COR-L47 (cell line): ENCODE measurements around the gene MUC5AC.
"Not testable (repeated sequence)": the region's sequence is repeated elsewhere in the genome, so short reads cannot be mapped to it uniquely, and the experiment has no call there.

Experiments
- DNase-seq: peaks from one replicate; lab custom pipeline; 2025; lab: John Stamatoyannopoulos, UW

Gene MUC5AC, protein sequence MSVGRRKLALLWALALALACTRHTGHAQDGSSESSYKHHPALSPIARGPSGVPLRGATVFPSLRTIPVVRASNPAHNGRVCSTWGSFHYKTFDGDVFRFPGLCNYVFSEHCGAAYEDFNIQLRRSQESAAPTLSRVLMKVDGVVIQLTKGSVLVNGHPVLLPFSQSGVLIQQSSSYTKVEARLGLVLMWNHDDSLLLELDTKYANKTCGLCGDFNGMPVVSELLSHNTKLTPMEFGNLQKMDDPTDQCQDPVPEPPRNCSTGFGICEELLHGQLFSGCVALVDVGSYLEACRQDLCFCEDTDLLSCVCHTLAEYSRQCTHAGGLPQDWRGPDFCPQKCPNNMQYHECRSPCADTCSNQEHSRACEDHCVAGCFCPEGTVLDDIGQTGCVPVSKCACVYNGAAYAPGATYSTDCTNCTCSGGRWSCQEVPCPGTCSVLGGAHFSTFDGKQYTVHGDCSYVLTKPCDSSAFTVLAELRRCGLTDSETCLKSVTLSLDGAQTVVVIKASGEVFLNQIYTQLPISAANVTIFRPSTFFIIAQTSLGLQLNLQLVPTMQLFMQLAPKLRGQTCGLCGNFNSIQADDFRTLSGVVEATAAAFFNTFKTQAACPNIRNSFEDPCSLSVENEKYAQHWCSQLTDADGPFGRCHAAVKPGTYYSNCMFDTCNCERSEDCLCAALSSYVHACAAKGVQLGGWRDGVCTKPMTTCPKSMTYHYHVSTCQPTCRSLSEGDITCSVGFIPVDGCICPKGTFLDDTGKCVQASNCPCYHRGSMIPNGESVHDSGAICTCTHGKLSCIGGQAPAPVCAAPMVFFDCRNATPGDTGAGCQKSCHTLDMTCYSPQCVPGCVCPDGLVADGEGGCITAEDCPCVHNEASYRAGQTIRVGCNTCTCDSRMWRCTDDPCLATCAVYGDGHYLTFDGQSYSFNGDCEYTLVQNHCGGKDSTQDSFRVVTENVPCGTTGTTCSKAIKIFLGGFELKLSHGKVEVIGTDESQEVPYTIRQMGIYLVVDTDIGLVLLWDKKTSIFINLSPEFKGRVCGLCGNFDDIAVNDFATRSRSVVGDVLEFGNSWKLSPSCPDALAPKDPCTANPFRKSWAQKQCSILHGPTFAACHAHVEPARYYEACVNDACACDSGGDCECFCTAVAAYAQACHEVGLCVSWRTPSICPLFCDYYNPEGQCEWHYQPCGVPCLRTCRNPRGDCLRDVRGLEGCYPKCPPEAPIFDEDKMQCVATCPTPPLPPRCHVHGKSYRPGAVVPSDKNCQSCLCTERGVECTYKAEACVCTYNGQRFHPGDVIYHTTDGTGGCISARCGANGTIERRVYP (N-terminal part only)

DNA sequence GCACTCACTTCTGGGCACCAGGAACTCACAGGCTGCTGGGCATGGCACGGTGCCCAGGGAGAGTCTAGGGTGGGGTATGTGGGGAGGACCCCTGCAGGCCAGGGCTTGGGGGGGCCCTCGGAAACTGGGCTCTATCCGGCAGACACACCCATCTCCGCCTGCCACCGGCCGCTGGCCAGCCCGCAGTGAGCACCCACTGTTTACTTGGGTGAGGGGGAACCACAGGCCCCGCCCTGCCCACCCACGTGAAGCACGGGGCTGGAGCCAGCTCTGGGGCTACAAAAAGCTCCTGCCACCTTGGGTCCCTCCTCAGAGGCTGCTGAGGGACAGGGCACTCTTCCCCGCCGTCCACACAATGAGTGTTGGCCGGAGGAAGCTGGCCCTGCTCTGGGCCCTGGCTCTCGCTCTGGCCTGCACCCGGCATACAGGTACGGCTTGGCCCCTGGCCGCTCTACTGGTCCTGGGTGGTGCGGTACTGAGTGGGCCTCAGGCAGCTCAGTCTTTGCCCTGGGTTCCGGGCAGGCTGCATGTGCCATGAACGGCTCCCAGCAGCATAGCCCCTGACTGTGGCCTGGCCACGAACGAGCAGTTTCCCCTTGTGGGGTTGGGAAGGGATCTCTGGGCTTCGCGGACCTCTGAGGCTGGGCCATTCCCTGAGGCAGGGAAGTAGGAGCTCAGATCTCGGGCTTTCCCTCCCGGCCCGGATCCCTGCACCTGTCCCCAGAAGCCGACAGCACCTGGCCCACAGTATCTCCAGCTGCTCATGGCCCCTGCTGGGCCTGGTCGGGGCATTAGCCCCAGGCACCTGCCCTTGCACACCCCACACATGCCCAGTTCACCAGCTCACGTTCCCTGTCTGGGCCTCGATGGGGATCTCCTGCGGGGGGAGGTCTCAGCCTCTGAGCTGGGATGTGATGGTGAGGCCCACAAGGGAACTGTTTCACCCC is at the start of gene MUC5AC:
MUC5AC (plus strand) TSS at position 309 of the 947 bp plus-strand sequence; CDS start at position 356, 47 bp downstream.
- DNase-seq, result no peak

DNA sequence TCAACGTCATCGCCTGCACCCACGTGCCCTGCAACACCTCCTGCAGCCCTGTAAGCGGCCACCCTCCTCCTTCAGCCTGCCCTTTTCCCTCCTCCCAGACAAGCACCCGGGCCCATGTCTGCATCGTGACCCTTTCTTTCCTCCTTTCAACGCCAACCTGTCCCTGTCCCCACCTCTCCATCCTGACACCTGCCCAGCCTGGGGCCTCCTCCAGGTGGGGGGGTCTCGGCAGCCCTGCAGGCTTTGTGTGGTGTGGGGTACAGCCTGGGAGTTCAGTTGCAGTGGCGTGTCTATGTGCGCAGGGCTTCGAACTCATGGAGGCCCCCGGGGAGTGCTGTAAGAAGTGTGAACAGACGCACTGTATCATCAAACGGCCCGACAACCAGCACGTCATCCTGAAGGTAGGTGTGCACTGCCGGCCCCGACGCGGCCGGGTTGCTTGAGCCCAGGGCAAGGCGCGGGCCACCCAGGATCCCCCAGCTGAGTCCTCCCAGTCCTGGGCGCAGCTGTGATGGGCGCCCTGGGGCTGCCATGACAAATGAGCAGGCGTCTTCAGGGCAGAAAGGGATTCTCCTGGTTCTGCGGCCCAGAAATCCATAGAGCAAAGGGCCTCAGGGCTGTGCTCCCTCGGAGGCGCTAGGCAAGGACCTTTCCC is 49.4 kb upstream of the MUC5AC start:
- no peak for DNase-seq

DNA sequence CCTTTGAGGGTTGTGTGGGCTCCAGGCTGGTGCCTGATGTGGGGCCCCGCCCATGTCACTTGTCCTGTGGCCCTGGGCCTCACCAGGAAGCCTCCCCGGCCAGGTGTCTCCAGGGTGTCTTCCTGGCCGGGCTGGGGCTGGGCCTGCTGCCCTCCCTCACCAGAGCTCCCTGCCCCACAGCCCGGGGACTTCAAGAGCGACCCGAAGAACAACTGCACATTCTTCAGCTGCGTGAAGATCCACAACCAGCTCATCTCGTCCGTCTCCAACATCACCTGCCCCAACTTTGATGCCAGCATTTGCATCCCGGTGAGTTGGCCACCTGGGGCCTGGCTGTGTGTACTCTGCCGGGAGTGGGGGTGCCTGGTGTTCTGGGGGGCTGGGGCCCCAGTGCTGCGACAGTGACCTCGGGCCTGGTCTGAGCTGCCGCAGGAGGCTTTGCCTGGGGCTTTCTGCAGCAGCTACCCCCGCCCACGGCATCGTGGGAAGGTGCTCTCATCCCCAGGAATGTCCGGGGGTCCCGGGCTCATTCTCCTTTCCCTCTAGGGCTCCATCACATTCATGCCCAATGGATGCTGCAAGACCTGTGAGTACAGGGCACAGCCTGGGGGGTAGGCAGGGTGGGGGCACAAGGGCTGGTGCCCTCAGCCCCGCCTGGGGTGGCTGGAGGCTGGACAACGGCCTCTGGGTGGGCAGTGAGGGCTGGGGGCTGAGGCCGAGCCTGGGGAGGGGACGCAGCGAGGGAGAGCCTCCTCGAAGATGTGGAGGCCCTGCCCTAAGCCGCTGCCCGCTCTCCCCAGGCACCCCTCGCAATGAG is 48.4 kb upstream of the MUC5AC start:
- DNase-seq, result no peak

DNA sequence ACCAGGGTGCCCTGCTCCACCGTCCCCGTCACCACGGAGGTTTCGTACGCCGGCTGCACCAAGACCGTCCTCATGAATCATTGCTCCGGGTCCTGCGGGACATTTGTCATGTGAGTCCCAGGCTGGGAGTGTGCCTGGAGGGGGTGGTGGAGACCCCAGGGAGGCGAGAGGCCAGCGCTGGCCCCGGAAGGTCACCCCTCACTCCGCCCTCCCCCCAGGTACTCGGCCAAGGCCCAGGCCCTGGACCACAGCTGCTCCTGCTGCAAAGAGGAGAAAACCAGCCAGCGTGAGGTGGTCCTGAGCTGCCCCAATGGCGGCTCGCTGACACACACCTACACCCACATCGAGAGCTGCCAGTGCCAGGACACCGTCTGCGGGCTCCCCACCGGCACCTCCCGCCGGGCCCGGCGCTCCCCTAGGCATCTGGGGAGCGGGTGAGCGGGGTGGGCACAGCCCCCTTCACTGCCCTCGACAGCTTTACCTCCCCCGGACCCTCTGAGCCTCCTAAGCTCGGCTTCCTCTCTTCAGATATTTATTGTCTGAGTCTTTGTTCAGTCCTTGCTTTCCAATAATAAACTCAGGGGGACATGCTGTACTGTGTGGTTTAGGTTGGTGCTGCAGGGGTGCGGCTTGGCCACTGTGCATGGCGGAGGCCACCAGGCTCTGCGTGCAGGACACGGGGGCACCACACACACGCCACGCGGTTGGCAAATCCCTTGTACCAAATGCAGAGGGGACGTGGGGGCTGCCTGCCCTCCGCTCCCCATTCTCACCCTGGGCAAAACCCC is 47.6 kb upstream of the MUC5AC start:
- DNase-seq, result no peak

DNA sequence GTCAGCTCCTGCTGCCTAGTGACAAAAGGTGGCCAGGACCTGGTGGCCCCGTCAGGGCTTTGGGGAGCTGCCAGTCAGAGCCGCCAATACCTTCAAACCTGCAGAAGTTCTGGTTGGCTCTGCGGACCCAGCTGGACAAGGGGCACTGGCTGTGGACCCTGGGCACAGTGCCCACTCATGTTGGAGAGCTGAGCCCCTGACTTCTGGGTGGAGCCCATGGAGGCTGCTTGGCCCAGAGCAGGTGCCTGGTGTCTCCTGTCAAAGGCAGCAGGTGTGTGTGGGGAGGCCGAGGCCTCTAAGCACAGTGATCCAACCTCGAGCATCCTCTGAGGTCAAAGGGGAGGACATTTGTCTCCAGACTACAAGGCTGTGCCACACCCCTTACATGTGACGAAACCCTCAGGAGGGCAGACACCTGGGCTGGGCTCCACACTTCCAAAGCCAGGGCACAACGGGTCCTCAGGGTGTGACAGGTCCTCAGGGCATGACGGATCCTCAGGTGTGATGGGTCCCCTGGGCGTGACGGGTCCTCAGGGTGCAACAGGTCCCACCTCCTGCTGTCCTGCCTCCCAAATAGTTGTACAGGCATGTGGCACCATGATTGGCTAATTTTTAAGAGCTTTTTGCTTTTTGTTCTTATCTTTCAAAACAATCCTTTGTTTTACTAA is 46.1 kb upstream of the MUC5AC start:
- DNase-seq, result no peak

DNA sequence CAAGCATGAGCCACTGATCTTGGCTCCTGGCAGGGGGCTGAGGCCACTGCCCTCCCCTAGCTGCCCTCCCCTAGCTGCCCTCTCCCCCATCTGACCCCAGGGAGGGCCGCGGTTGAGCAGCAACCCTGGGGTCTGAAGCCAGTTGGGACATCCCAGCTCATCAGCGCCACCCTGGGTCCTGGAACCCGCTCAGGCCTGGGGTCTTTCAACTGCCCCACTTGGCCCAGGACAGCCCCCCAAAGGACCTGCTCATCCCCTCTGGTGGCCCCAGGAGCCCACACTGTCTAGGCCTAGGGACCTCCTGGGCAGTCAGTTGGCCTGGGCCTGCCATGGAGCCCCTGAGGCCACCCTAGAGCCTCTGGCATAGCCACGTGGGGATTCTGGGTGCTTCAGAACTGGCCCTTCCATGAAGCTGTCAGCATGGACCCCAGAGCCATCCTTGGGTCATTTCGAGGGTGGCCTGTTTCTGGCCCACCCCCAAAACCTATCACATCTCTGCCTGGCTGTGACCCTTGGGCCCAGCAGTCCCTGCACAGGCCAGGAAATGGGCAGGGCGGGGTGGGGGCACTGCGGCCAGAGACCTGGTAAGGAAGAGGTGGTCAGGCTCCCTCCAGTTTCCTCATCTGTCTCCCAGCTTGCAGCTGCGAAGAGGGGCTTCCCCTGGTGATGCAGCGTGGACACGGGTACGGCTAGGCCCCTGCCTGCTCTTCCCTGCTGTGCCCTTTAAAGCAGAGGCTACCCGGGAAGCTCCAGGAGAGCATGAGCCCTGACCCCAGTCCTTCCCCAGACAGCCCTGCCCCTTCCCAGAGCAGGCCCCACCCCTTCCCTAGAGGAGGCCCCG is 45.2 kb upstream of the MUC5AC start:
- no peak for DNase-seq

DNA sequence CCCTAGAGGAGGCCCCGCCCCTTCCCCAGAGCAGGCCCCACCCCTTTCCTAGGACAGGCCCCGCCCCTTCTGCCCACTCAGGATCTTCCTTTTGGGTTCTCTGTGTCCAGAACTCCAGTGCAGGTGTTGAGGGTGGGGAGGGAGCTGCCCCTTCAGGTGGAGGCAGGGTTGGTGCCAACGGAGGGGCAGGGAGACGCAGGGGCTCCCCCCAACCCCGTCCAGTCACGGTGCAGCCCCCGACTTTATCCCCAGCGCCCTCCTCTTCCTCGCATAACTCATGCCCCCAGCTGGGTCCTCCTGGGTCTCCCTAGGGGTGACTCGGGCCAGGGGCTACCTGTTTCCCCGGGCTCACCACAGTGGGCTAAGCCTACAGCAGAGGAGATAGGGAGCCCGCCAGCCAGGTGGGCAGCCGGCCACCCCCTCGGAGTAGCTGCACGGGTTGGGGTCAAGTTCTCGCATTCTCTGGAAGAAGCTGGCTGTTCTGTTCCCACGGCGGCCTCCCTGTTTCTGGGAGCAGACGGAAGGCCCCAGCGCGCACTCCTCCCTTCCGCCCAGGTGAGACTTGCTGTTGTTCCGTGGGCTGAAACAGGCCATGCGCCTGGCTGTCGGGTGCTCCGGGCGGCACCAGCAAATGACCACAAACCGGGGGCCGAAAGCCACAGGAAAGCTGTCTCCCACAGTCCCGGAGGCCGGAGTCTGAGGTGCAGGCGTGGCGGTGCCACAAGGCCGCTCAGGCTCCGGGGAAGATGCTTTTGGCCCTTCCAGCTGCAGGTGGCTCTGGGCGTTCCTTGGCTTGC is 44.1 kb upstream of the MUC5AC start:
- DNase-seq, result no peak

DNA sequence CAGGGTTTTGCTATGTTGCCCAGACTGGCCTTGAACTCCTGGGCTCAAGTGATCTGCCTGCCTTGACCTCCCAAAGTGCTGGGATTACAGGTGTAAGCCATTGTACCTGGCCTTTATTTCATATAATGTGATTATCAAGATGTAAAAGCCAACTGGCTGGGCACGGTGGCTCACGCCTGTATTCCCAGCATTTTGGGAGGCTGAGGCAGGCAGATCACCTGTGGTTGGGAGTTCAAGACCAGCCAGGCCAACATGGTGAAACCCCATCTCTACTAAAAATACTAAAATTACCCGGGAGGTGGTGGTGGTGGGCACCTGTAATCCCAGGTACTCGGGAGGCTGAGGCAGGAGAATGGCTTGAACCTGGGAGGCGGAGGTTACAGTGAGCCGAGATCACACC is 42.5 kb upstream of the MUC5AC start:
- not testable (repeated sequence) for DNase-seq

DNA sequence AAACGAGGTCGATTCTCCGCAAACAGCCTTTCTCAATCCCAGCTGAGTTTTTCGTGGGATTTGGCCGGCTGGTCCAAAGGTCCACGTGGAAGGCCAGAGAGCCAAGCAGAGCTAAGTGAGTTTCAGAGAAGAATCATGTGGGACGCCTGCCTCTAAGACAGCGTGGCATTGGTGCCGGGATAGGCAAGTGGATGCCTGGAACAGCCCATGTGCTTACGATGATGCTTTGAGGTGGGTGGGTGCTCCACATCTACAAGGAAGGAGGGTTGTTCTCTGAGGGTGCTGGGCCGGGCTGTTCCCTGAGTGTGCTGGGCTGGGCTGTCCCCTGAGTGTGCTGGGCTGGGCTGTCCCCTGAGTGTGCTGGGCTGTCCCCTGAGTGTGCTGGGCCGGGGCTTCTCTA is 41.6 kb upstream of the MUC5AC start:
- no peak for DNase-seq

DNA sequence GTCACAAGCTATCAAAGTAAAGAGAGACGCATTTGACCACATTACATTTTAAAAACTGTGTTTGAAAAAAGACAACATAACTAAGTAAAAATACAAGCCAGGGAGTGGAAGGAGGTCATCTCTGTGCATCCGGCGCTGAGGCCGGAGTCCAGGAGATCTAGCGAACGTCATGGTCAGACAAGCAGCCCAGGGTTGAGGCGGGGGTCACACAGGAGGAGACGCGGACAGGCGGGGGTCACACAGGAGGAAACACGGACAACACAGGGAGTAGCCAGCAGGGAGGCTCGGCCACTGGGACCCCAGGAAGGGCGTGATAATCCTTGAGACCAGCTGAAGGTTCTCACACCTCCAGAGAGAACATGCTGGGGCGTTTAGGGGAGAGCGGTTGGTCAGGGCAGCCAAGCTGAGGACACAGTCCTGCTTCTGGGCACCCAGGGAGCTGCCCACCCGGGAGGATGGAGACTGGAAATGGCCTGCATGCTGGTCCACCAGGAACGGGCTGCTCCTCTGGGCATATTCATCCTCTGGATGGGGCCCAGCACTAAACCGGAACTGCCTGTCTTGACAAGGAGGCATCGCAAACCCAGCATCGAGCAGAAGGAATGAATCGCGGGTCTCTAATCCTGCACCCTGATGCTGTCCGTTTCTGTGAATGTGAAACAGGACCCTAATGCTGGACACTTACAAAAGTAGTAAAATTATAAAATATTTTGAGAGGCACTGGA is 40.9 kb upstream of the MUC5AC start:
- DNase-seq, result no peak

DNA sequence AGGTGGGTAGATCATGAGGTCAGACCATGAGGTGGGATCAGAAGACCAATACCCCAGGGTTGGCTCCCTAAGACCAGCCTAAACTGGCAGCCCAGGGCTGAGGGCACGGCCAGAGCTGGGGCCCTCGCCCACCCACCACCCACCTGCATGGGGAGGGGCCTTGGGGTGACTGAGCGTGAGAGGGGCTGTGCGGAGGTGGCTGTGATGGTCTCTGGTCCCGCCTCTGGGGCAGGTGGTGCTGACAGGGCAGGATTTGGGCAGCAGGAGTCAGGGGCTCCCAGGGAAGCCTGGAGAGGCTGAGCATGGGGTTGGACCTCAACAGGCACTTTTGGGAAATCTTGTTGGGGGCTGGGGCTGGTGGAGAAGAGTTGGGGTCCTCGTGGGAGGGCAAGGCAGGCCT is 39.8 kb upstream of the MUC5AC start:
- no peak for DNase-seq

DNA sequence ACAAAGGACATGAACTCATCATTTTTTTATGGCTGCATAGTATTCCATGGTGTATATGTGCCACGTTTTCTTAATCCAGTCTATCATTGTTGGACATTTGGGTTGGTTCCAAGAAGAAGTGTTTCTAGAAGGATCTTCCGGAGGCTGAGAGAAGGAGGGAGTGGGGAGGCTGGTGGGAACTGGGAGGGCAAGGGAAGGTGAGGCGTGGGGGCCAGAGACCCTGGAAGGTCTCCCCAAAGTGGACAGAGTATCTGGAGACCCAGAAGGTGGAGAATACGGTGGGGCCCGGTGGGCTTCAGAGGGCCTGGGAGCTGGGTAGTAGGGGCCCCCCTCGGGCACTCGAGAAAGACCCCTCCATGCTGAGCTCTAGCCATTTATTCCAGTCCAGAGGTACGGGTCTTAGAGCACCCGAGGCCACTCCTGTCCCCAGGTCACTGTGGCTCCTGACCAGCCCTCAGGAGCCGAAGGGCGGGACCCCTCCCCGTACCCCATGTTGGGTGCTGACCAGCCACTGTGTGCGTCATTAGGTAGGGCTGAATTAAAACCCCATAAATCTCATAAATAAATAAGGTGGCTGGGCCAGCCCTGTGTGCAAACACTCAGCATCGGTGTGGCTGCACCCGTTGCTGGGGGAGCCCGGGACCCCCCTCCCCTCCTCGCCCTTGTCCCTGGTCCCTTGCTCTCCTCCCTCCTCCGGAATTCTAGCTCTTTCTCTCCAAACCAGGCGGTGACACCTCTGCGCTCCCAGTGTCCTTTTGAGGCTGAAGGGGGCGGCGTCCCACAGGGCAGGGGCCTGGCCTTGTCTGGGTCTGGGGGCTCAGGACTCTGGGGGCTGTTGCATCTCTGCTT is 38.8 kb upstream of the MUC5AC start:
- DNase-seq, result no peak

DNA sequence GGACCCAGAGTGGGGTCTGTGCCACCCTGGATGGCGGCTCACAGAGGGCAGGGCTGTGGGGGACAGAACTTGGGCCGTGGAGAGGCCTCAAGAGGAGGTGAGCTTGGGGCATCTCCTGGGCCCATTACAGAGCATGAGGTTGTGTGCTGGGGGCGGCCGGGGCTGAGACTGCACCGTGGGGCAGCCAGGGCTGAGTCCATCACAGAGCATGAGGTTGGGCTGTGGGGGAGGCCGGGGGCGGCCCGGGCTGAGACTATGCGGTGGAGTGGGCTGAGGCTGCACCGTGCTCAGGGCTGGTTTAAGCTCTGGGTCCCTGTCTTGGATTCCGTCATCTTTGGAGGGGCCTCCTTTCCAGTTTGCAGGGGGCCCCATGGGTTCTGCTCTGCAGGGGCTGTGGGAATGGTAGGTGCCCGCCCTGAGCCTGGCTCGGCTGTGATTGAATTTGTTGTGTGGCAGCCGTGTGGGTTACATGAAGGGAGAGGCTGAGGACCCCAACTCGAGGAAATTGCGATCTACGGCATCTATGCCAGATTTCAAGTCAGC is 38.1 kb upstream of the MUC5AC start:
- DNase-seq, result no peak

DNA sequence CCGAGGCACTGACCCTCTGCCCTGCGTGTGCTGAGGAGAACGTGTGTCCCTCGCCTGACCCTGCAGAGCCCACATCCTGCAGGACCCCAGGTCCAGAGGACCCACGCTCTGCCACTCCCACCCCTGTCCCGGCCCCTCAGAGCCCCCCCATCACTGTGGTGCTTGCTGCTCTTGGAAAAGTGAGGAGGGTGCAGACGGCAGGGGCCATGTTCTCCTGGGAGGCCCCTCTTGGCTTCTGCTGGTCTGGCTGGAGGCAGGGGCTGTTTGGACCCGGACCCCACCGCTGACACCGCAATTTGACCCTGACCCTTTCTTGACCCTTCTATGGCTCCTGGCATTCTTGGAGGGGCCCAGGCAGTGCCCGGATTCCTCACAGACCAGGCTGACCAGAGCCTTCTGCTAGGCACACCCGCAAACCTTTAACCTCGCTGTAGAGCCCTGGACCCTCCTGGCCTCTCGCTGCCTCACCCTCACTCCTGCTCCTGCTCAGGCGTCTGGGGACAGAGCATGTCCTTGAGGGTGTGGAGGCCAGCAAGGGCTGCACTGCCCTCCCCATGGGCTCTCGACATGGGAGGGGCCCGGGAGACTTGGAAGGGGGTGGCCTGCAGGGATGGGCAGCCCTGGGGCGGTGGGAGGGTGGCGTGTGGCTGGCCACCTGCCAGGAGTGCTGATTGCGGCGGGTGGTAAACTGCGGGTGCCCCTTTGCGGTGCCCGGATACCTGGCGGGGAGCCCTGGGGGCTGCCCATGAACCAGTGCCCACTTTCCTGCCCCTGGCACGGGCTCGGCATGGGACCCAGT is 37.0 kb upstream of the MUC5AC start:
- DNase-seq, result no peak
